Measurements from ENCODE around the gene TOX2.

The TOX2 gene

DNA sequence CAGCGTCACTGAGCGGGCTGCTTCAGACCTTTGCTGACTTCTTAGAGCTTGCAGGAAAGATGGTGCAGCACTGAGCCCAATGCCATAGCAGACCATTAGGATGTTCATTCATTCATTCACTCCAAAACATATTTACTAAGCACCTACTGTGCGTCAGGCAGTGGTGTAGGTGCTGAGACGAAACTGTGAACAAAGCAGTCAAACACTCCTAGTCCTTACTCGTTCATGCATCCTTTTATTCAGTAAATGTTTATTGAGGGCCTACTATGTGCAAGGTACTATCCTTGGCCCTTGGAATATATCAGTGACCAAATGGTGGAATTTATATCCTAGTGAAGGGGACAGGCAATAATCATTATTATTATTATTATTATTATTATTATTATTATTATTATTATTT, 76.6 kb downstream of the TOX2 start:
- H3K36me3 ChIP-seq (ENCODE audit: control insufficient read depth, insufficient read depth, low read length) = no peaks in the 10 kb centered on the region
- TF ChIP-seq, protein P1, sequence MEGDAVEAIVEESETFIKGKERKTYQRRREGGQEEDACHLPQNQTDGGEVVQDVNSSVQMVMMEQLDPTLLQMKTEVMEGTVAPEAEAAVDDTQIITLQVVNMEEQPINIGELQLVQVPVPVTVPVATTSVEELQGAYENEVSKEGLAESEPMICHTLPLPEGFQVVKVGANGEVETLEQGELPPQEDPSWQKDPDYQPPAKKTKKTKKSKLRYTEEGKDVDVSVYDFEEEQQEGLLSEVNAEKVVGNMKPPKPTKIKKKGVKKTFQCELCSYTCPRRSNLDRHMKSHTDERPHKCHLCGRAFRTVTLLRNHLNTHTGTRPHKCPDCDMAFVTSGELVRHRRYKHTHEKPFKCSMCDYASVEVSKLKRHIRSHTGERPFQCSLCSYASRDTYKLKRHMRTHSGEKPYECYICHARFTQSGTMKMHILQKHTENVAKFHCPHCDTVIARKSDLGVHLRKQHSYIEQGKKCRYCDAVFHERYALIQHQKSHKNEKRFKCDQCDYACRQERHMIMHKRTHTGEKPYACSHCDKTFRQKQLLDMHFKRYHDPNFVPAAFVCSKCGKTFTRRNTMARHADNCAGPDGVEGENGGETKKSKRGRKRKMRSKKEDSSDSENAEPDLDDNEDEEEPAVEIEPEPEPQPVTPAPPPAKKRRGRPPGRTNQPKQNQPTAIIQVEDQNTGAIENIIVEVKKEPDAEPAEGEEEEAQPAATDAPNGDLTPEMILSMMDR (IDR thresholded peaks at IDR 0.05; ENCODE audit: insufficient read depth, low read length, poor library complexity, severe bottlenecking) = no peak
- no peak for DNase-seq (ENCODE audit: extremely low read depth, insufficient read length)
- H3K27me3 ChIP-seq (replicated peaks; ENCODE audit: control insufficient read depth, insufficient read depth, low read length) = no peaks in the 10 kb centered on the region
- H3K4me3 ChIP-seq (replicated peaks; ENCODE audit: low read depth, low read length) = no peak overlapping the region

GRCh38 chr20:43991982-43992381, 77.3 kb downstream of the TOX2 start:
- TF ChIP-seq, protein P1 (IDR thresholded peaks at IDR 0.05; ENCODE audit: insufficient read depth, low read length, poor library complexity, severe bottlenecking) = no peak
- H3K27me3 ChIP-seq (replicated peaks; ENCODE audit: control insufficient read depth, insufficient read depth, low read length) = no peaks in the 10 kb centered on the region
- H3K4me3 ChIP-seq (replicated peaks; ENCODE audit: low read depth, low read length) = no peak overlapping the region
- no peaks in the 10 kb centered on the region for H3K36me3 ChIP-seq (ENCODE audit: control insufficient read depth, insufficient read depth, low read length)
- DNase-seq (ENCODE audit: extremely low read depth, insufficient read length) = no peak

DNA sequence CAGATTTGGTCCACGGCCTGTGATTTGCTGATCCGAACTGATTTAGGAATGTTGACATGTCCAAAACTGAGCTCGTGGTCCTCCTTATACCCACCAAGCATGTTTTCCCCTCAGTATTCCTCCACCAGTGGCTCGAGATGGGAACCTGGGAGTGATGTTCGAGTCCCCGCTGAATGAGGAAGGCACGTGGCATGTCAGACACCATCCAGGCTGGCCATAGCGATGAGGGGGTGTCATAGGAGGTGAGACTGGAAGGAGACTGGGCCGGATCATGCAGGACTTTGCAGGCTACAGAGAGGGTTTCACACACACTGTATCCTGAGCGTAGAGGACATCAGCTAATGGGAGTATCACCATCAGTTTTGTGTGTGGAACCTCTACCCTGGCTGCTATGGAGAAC, 78.2 kb downstream of the TOX2 start:
- TF ChIP-seq, protein P1 (IDR thresholded peaks at IDR 0.05; ENCODE audit: insufficient read depth, low read length, poor library complexity, severe bottlenecking) = no peak
- H3K36me3 ChIP-seq (ENCODE audit: control insufficient read depth, insufficient read depth, low read length) = no peaks in the 10 kb centered on the region
- no peaks in the 10 kb centered on the region for H3K27me3 ChIP-seq (replicated peaks; ENCODE audit: control insufficient read depth, insufficient read depth, low read length)
- DNase-seq (ENCODE audit: extremely low read depth, insufficient read length) = no peak
- H3K4me3 ChIP-seq (replicated peaks; ENCODE audit: low read depth, low read length) = no peak overlapping the region

DNA sequence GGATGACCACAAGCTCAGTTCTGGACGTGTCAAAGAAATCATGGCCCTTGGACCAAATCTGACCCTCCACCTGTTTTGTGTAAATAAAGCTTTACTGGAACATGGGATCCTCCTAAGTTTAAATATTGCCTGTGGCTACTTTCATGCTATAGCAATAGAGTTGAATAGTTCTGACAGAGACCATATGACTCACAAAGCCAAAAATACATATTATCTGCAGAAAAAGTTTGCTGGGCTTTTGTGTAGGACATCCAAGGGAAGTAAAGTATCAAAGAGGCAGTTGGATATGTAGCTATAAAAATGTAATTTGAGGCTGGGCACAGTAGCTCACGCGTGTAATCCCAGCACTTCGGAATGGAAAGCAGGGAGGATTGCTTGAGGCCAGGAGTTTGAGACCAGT, 78.9 kb downstream of the TOX2 start:
- DNase-seq (ENCODE audit: extremely low read depth, insufficient read length) = no peak
- H3K36me3 ChIP-seq (ENCODE audit: control insufficient read depth, insufficient read depth, low read length) = no peaks in the 10 kb centered on the region
- no peak overlapping the region for H3K4me3 ChIP-seq (replicated peaks; ENCODE audit: low read depth, low read length)
- H3K27me3 ChIP-seq (replicated peaks; ENCODE audit: control insufficient read depth, insufficient read depth, low read length) = no peaks in the 10 kb centered on the region
- TF ChIP-seq, protein P1 (IDR thresholded peaks at IDR 0.05; ENCODE audit: insufficient read depth, low read length, poor library complexity, severe bottlenecking) = no peak

DNA sequence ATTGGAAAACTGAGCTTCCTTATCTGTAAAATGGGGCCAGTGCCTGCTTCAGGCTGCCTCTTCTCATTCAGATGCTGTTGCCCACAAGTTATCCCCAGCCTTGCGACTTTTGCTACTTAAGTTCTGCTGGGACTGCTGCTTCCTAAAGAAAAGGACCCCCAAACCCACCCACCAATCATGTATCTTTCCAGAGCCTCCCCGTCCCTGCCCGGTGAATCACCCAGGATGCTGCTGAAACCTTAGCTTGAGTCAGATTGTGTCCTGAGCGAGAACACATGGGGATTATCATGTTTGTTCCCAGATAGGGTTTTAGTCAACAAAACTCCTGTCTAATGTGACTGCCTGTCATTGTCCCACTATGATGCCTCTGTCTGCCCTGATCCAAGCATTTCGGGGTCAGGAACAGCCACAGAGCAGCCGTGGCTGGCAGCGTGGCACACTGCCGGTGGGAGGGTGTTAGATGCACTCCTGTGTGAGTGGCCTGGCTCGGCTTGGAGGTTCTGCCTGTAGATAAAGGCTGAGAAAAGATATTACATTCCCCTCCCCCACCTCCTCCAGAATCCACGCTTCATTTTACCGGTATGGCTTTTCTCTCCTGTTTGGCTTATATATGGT, 79.9 kb downstream of the TOX2 start:
- Histone ChIP-seq H3K4me3 (replicated peaks; ENCODE audit: low read depth, low read length) (no peak overlapping the region), H3K27me3 (replicated peaks; ENCODE audit: control insufficient read depth, insufficient read depth, low read length) (no peaks in the 10 kb centered on the region), H3K36me3 (ENCODE audit: control insufficient read depth, insufficient read depth, low read length) (no peaks in the 10 kb centered on the region)
- DNase-seq (ENCODE audit: extremely low read depth, insufficient read length) = no peak
- TF ChIP-seq, protein P1 (IDR thresholded peaks at IDR 0.05; ENCODE audit: insufficient read depth, low read length, poor library complexity, severe bottlenecking) = no peak

- H3K4me3 ChIP-seq (replicated peaks; ENCODE audit: low read depth, low read length) = no peak overlapping the region
- TF ChIP-seq, protein P1 (IDR thresholded peaks at IDR 0.05; ENCODE audit: insufficient read depth, low read length, poor library complexity, severe bottlenecking) = no peak
- no peak for DNase-seq (ENCODE audit: extremely low read depth, insufficient read length)
- H3K36me3 ChIP-seq (ENCODE audit: control insufficient read depth, insufficient read depth, low read length) = no peaks in the 10 kb centered on the region
- no peaks in the 10 kb centered on the region for H3K27me3 ChIP-seq (replicated peaks; ENCODE audit: control insufficient read depth, insufficient read depth, low read length)
Observed at GRCh38 chr20:43995645-43996044, 81.0 kb downstream of the TOX2 start.
